ENCODE results near the gene ZNF460.
"Not testable (repeated sequence)": the region's sequence is repeated elsewhere in the genome, so short reads cannot be mapped to it uniquely, and the experiment has no call there.

ZNF460 gene

GRCh38 chr19:57263244-57263741 lies 17.0 kb upstream of the ZNF460 start:
- peaks cover 9% of the 10 kb centered on the region for H3K4me1 Mint-ChIP-seq (ENCODE audit: low read depth)
- H3K27me3 Mint-ChIP-seq: no peaks in the 10 kb centered on the region
- H3K4me3 Mint-ChIP-seq: no peak overlapping the region
- peaks cover 36% of the 10 kb centered on the region for H3K36me3 Mint-ChIP-seq (ENCODE audit: low read depth)
- intact Hi-C loops (cut with micrococcal nuclease): no loop called here
- H3K27ac Mint-ChIP-seq: no peak overlapping the region
- H3K9me3 Mint-ChIP-seq: no peaks in the 10 kb centered on the region

GRCh38 chr19:57267291-57267690 lies 13.0 kb upstream of the ZNF460 start:
- Mint-ChIP-seq H3K4me3 (no peak overlapping the region), H3K27ac (no peak overlapping the region), H3K9me3 (no peaks in the 10 kb centered on the region)

GRCh38 chr19:57269515-57270250 lies 10.6 kb upstream of the ZNF460 start:
- H3K4me3 Mint-ChIP-seq: no peak overlapping the region

More at GRCh38 chr19:57267291-57267690, 13.0 kb upstream of the ZNF460 start:
- intact Hi-C loops (cut with micrococcal nuclease): no loop called here
- Mint-ChIP-seq H3K4me1 (ENCODE audit: low read depth) (peaks cover 9% of the 10 kb centered on the region), H3K36me3 (ENCODE audit: low read depth) (peaks cover 11% of the 10 kb centered on the region), H3K27me3 (no peaks in the 10 kb centered on the region)

GRCh38 chr19:57271280-57271679 lies 9.0 kb upstream of the ZNF460 start:
- Mint-ChIP-seq H3K9me3 (no peaks in the 10 kb centered on the region), H3K4me1 (ENCODE audit: low read depth) (no peaks in the 10 kb centered on the region), H3K27ac (no peak overlapping the region), H3K27me3 (no peaks in the 10 kb centered on the region), H3K4me3 (no peak overlapping the region), H3K36me3 (ENCODE audit: low read depth) (peaks cover 26% of the 10 kb centered on the region)
- intact Hi-C loops (cut with micrococcal nuclease): no loop called here

More at GRCh38 chr19:57269515-57270250, 10.6 kb upstream of the ZNF460 start:
- intact Hi-C loops (cut with micrococcal nuclease): no loop called here
- Mint-ChIP-seq H3K27ac (no peak overlapping the region), H3K4me1 (ENCODE audit: low read depth) (peaks cover 8% of the 10 kb centered on the region), H3K27me3 (no peaks in the 10 kb centered on the region), H3K9me3 (no peaks in the 10 kb centered on the region), H3K36me3 (ENCODE audit: low read depth) (peaks cover 21% of the 10 kb centered on the region)

GRCh38 chr19:57273014-57273413 lies 7.3 kb upstream of the ZNF460 start:
- Mint-ChIP-seq H3K4me1 (ENCODE audit: low read depth) (no peaks in the 10 kb centered on the region), H3K27ac (no peak overlapping the region), H3K27me3 (no peaks in the 10 kb centered on the region), H3K4me3 (no peak overlapping the region), H3K36me3 (ENCODE audit: low read depth) (peaks cover 26% of the 10 kb centered on the region), H3K9me3 (no peaks in the 10 kb centered on the region)
- intact Hi-C loops (cut with micrococcal nuclease): no loop called here

- intact Hi-C loops (cut with micrococcal nuclease): loop anchor here (5.0 kb wide), 1 partner anchor 136 kb away; the partner anchor contains the start of gene ZNF17
- peaks cover 6% of the 10 kb centered on the region for H3K4me1 Mint-ChIP-seq (ENCODE audit: low read depth)
- no peak overlapping the region for H3K4me3 Mint-ChIP-seq
- peaks cover 14% of the 10 kb centered on the region for H3K36me3 Mint-ChIP-seq (ENCODE audit: low read depth)
- no peaks in the 10 kb centered on the region for H3K27me3 Mint-ChIP-seq
- H3K27ac Mint-ChIP-seq: no peak overlapping the region
- no peaks in the 10 kb centered on the region for H3K9me3 Mint-ChIP-seq
These were observed 3.9 kb upstream of the ZNF460 start for GRCh38 chr19:57276430-57276829.

- H3K4me3 Mint-ChIP-seq, H3K27ac Mint-ChIP-seq, H3K27me3 Mint-ChIP-seq, H3K9me3 Mint-ChIP-seq: not testable (repeated sequence)
- intact Hi-C loops (cut with micrococcal nuclease): loop anchor here (5.0 kb wide), 1 partner anchor 134 kb away; the partner anchor contains the start of gene ZNF17
- Mint-ChIP-seq H3K4me1 (ENCODE audit: low read depth) (peaks cover 21% of the 10 kb centered on the region), H3K36me3 (ENCODE audit: low read depth) (peaks cover 22% of the 10 kb centered on the region)
These were observed 1.8 kb upstream of the ZNF460 start for GRCh38 chr19:57278481-57278880.

- Mint-ChIP-seq H3K27me3 (no peaks in the 10 kb centered on the region), H3K4me3 (no peak overlapping the region), H3K4me1 (ENCODE audit: low read depth) (peaks cover 21% of the 10 kb centered on the region), H3K27ac (no peak overlapping the region), H3K9me3 (no peaks in the 10 kb centered on the region), H3K36me3 (ENCODE audit: low read depth) (peaks cover 27% of the 10 kb centered on the region)
- intact Hi-C loops (cut with micrococcal nuclease): loop anchor here (1.0 to 5.0 kb wide), 4 partner anchors 39 to 133 kb away; partner anchors contain the start of genes ZNF17, ZNF304, ZNF543 and ZNF805
These were observed 694 bp upstream of the ZNF460 start for GRCh38 chr19:57279418-57280164.

- intact Hi-C loops (cut with micrococcal nuclease): loop anchor here (1.0 to 5.0 kb wide), 3 partner anchors 41 to 71 kb away; partner anchors contain the start of genes ZNF304, ZNF543 and ZNF805
- Mint-ChIP-seq H3K9me3 (no peaks in the 10 kb centered on the region), H3K36me3 (ENCODE audit: low read depth) (peaks cover 35% of the 10 kb centered on the region), H3K4me1 (ENCODE audit: low read depth) (peaks cover 21% of the 10 kb centered on the region), H3K4me3 (no peak overlapping the region), H3K27ac (no peak overlapping the region), H3K27me3 (no peaks in the 10 kb centered on the region)
These were observed 696 bp downstream of the ZNF460 start for GRCh38 chr19:57280962-57281400.

GRCh38 chr19:57282011-57282643 lies 1.8 kb downstream of the ZNF460 start:
- no peak overlapping the region for H3K27ac Mint-ChIP-seq
- no peaks in the 10 kb centered on the region for H3K9me3 Mint-ChIP-seq
- H3K4me1 Mint-ChIP-seq (ENCODE audit: low read depth): peaks cover 21% of the 10 kb centered on the region
- peaks cover 47% of the 10 kb centered on the region for H3K36me3 Mint-ChIP-seq (ENCODE audit: low read depth)
- H3K4me3 Mint-ChIP-seq: no peak overlapping the region
- no peaks in the 10 kb centered on the region for H3K27me3 Mint-ChIP-seq
- intact Hi-C loops (cut with micrococcal nuclease): loop anchor here (5.0 kb wide), 2 partner anchors 40 to 70 kb away; partner anchors contain the start of genes ZNF304 and ZNF543

- Mint-ChIP-seq H3K4me3 (no peak overlapping the region), H3K4me1 (ENCODE audit: low read depth) (peaks cover 8% of the 10 kb centered on the region), H3K27me3 (no peaks in the 10 kb centered on the region), H3K9me3 (peaks cover 42% of the 10 kb centered on the region), H3K27ac (no peak overlapping the region), H3K36me3 (ENCODE audit: low read depth) (peaks cover 100% of the 10 kb centered on the region)
- intact Hi-C loops (cut with micrococcal nuclease): no loop called here
These were observed 8.1 kb downstream of the ZNF460 start for GRCh38 chr19:57288373-57288772.

GRCh38 chr19:57290970-57291369 lies 10.7 kb downstream of the ZNF460 start:
- H3K9me3 Mint-ChIP-seq: peaks cover 57% of the 10 kb centered on the region
- intact Hi-C loops (cut with micrococcal nuclease): no loop called here
- peaks cover 8% of the 10 kb centered on the region for H3K4me1 Mint-ChIP-seq (ENCODE audit: low read depth)

GRCh38 chr19:57292547-57292946 lies 12.3 kb downstream of the ZNF460 start:
- no peak overlapping the region for H3K4me3 Mint-ChIP-seq
- peaks cover 57% of the 10 kb centered on the region for H3K9me3 Mint-ChIP-seq
- H3K4me1 Mint-ChIP-seq (ENCODE audit: low read depth): peaks cover 8% of the 10 kb centered on the region
- no peak overlapping the region for H3K27ac Mint-ChIP-seq
- intact Hi-C loops (cut with micrococcal nuclease): no loop called here
- H3K27me3 Mint-ChIP-seq: no peaks in the 10 kb centered on the region
- peaks cover 100% of the 10 kb centered on the region for H3K36me3 Mint-ChIP-seq (ENCODE audit: low read depth)

More at GRCh38 chr19:57290970-57291369, 10.7 kb downstream of the ZNF460 start:
- Mint-ChIP-seq H3K36me3 (ENCODE audit: low read depth) (peaks cover 100% of the 10 kb centered on the region), H3K27me3 (no peaks in the 10 kb centered on the region), H3K4me3 (no peak overlapping the region), H3K27ac (no peak overlapping the region)

Data from dendritic cell treated with granulocyte-macrophage colony-stimulating factor and Interleukin-4, amounts not matched to agents 40 ng/mL and 50 ng/mL, for 4 days (primary cell).